Measurements from ENCODE around the gene PDXDC1.

- TF ChIP-seq CTCF (IDR thresholded peaks at IDR 0.05) (no peak), POLR2A (IDR thresholded peaks at IDR 0.05) (no peak)
Measured at GRCh38 chr16:14963281-14964173, 11.3 kb upstream of the PDXDC1 start.
